ENCODE data around the gene SRGAP3.

DNA sequence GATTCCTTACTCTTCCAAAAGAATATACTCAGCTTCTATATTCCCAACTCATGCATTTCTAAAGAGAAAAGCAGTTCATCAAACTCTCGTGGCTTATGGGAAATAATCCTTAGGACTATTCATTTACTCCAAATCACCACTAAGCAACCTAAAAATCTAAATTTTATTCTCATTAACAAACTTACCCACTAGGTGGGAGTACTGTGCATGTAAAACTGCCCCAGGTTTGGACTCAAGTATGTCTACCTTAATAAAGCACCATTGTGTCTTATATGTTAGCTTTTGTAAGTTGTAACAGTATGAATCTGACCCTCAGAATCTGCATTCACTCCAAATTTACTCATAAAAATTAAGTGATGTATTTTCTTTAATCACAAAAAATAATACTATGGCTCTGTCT, 311.4 kb downstream of the SRGAP3 start:
- TF ChIP-seq, protein P1, sequence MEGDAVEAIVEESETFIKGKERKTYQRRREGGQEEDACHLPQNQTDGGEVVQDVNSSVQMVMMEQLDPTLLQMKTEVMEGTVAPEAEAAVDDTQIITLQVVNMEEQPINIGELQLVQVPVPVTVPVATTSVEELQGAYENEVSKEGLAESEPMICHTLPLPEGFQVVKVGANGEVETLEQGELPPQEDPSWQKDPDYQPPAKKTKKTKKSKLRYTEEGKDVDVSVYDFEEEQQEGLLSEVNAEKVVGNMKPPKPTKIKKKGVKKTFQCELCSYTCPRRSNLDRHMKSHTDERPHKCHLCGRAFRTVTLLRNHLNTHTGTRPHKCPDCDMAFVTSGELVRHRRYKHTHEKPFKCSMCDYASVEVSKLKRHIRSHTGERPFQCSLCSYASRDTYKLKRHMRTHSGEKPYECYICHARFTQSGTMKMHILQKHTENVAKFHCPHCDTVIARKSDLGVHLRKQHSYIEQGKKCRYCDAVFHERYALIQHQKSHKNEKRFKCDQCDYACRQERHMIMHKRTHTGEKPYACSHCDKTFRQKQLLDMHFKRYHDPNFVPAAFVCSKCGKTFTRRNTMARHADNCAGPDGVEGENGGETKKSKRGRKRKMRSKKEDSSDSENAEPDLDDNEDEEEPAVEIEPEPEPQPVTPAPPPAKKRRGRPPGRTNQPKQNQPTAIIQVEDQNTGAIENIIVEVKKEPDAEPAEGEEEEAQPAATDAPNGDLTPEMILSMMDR (IDR thresholded peaks at IDR 0.05) = peak in 1 of 6 experiments; percentile 14
- no peak for TF ChIP-seq POLR2A (IDR thresholded peaks at IDR 0.05)
